ENCODE measurements around the gene DNAH12.
"Not testable (repeated sequence)": the region's sequence is repeated elsewhere in the genome, so short reads cannot be mapped to it uniquely, and the experiment has no call there.

The DNAH12 gene

DNA sequence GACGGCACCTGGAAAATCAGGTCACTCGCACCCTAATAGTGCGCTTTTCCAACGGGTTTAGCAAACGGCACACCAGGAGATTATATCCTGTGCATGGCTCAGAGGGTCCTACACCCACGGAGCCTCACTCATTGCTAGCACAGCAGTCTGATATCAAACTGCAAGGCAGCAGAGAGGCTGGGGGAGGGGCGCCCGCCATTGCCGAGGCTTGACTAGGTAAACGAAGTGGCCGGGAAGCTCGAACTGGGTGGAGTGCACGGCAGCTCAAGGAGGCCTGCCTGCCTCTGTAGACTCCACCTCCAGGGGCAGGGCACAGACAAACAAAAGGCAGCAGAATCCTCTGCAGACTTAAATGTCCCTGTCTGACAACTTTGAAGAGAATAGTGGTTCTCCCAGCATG is 67.0 kb downstream of the DNAH12 start:
- in situ Hi-C loops (cut with MboI; ENCODE audit: low sequenced_read_pairs); H3K36me3 ChIP-seq (replicated peaks); H3K27me3 ChIP-seq (ENCODE audit: low read depth); H3K9me3 ChIP-seq; H3K4me1 ChIP-seq; H3K4me3 ChIP-seq: not testable (repeated sequence)
- DNase-seq (ENCODE audit: low spot score in 2 of 2), result peak in 1 of 2 experiments; percentile 14

- no peak for DNase-seq (ENCODE audit: low spot score in 2 of 2)
- Histone ChIP-seq H3K4me1 (no peaks in the 10 kb centered on the region), H3K27me3 (ENCODE audit: low read depth) (peaks cover 26% of the 10 kb centered on the region), H3K9me3 (no peaks in the 10 kb centered on the region), H3K36me3 (replicated peaks) (no peaks in the 10 kb centered on the region), H3K4me3 (no peak overlapping the region)
- in situ Hi-C loops (cut with MboI; ENCODE audit: low sequenced_read_pairs), result no loop called here
These were observed 79.3 kb downstream of the DNAH12 start for GRCh38 chr3:57464801-57465200.

DNA sequence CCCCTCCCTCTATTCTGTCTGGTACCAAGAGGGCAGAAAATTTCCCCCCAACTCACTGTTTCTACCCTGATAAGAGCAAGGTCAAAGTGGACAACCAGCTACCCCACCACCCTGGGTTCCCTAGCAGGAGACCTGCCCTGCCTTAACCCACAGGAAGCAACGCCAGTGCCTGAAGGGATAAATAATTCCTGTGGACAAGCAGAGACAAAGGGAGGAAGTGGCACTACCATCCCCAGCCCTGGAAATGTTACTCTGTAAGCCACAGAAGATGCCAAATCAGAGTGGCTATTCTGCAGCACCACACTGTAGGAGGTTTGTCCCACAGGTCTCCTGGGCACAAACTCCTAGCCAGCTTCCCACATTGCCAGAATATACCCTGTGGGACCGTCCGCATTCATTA is 80.1 kb downstream of the DNAH12 start:
- DNase-seq (ENCODE audit: low spot score in 2 of 2), result no peak

GRCh38 chr3:57451150-57451846 is 92.8 kb downstream of the DNAH12 start:
- in situ Hi-C loops (cut with MboI; ENCODE audit: low sequenced_read_pairs), result no loop called here
- no peak for DNase-seq (ENCODE audit: low spot score in 2 of 2)
- no peaks in the 10 kb centered on the region; the same call in 1 of the 2 replicates for H3K4me1 ChIP-seq
- no peaks in the 10 kb centered on the region for H3K9me3 ChIP-seq
- H3K36me3 ChIP-seq (replicated peaks), result no peaks in the 10 kb centered on the region
- H3K4me3 ChIP-seq, result no peak overlapping the region
- H3K27me3 ChIP-seq (ENCODE audit: low read depth), result peaks cover 2% of the 10 kb centered on the region

More for the DNA sequence above, 80.1 kb downstream of the DNAH12 start:
- no peaks in the 10 kb centered on the region for H3K36me3 ChIP-seq (replicated peaks)
- in situ Hi-C loops (cut with MboI; ENCODE audit: low sequenced_read_pairs), result no loop called here
- H3K4me1 ChIP-seq, result no peaks in the 10 kb centered on the region
- no peak overlapping the region for H3K4me3 ChIP-seq
- H3K27me3 ChIP-seq (ENCODE audit: low read depth), result peaks cover 34% of the 10 kb centered on the region
- no peaks in the 10 kb centered on the region for H3K9me3 ChIP-seq

DNA sequence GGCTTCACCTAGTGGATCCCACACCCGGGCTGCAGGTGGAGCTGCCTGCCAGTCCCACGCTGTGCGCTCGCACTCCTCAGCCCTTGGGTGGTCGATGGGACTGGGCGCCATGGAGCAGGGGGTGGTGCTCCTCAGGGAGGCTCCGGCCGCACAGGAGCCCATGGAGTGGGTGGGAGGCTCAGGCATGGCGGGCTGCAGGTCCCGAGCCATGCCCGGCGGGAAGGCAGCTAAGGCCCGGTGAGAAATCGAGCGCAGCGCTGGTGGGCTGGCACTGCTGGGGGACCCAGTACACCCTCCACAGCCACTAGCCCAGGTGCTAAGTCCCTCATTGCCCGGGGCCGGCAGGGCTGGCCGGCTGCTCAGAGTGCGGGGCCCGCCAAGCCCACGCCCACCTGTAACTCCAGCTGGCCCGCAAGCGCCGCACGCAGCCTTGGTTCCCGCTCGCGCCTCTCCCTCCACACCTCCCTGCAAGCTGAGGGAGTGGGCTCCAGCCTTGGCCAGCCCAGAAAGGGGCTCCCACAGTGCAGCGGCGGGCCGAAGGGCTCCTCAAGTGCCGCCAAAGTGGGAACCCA is 94.8 kb downstream of the DNAH12 start:
- H3K9me3 ChIP-seq; H3K36me3 ChIP-seq (replicated peaks); in situ Hi-C loops (cut with MboI; ENCODE audit: low sequenced_read_pairs); DNase-seq (ENCODE audit: low spot score in 2 of 2); H3K4me3 ChIP-seq; H3K27me3 ChIP-seq (ENCODE audit: low read depth); H3K4me1 ChIP-seq: not testable (repeated sequence)

DNA sequence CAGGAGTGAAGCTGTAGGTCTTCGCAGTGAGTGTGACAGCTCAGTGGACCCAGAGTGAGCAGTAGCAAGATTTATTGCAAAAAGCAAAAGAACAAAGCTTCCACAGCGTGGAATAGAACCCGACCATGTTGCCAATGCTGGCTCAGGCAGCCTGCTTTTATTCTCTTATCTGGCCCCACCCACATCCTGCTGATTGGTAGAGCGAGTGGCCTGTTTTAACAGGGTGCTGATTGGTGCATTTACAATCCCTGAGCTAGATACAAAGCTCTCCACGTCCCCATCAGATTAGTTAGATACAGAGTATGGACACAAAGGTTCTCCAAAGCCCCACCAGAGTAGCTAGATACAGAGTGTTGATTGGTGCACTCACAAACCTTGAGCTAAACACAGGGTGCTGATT is 95.7 kb downstream of the DNAH12 start:
- H3K36me3 ChIP-seq (replicated peaks); in situ Hi-C loops (cut with MboI; ENCODE audit: low sequenced_read_pairs); H3K9me3 ChIP-seq; H3K4me3 ChIP-seq; H3K4me1 ChIP-seq; DNase-seq (ENCODE audit: low spot score in 2 of 2); H3K27me3 ChIP-seq (ENCODE audit: low read depth): not testable (repeated sequence)

GRCh38 chr3:57446318-57446841 is 97.8 kb downstream of the DNAH12 start:
- no peak for DNase-seq (ENCODE audit: low spot score in 2 of 2)

GRCh38 chr3:57444469-57444868 is 99.7 kb downstream of the DNAH12 start:
- peaks cover 2% of the 10 kb centered on the region; the same call in 1 of the 2 replicates for H3K9me3 ChIP-seq
- H3K4me3 ChIP-seq, result no peak overlapping the region
- 0 out of 2 replicates have a peak, but pooled peaks cover 3% of the 10 kb centered on the region for H3K27me3 ChIP-seq (ENCODE audit: low read depth)
- H3K4me1 ChIP-seq, result no peaks in the 10 kb centered on the region; the same call in 1 of the 2 replicates
- in situ Hi-C loops (cut with MboI; ENCODE audit: low sequenced_read_pairs), result no loop called here
- H3K36me3 ChIP-seq (replicated peaks), result no peaks in the 10 kb centered on the region
- DNase-seq (ENCODE audit: low spot score in 2 of 2), result no peak

More at GRCh38 chr3:57446318-57446841, 97.8 kb downstream of the DNAH12 start:
- no peaks in the 10 kb centered on the region; the same call in 1 of the 2 replicates for H3K4me1 ChIP-seq
- H3K27me3 ChIP-seq (ENCODE audit: low read depth), result no peaks in the 10 kb centered on the region
- no peak overlapping the region for H3K4me3 ChIP-seq
- in situ Hi-C loops (cut with MboI; ENCODE audit: low sequenced_read_pairs), result no loop called here
- no peaks in the 10 kb centered on the region for H3K36me3 ChIP-seq (replicated peaks)
- H3K9me3 ChIP-seq, result no peaks in the 10 kb centered on the region

DNA sequence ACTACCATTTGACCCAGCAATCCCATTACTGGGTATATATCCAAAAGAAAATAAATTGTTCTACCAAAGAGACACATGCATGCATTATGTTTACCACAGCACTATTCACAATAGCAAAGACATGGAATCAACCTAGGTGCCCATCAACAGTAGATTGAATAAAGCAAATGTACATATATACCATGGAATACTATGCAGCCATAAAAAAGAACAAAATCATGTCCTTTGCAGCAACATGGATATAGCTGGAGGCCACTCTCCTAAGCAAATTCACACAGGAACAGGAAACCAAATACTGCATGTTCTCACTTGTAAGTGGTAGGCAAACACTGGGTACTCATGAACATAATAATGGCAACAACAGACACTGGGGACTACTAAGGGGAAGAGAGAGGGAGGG is 104.0 kb downstream of the DNAH12 start:
- in situ Hi-C loops (cut with MboI; ENCODE audit: low sequenced_read_pairs); H3K36me3 ChIP-seq (replicated peaks); H3K27me3 ChIP-seq (ENCODE audit: low read depth): not testable (repeated sequence)

GRCh38 chr3:57438460-57438859 is 105.7 kb downstream of the DNAH12 start:
- DNase-seq (ENCODE audit: low spot score in 2 of 2); in situ Hi-C loops (cut with MboI; ENCODE audit: low sequenced_read_pairs); H3K9me3 ChIP-seq: not testable (repeated sequence)

More for the DNA sequence above, 104.0 kb downstream of the DNAH12 start:
- not testable (repeated sequence) for H3K9me3 ChIP-seq; DNase-seq (ENCODE audit: low spot score in 2 of 2); H3K4me1 ChIP-seq; H3K4me3 ChIP-seq

DNA sequence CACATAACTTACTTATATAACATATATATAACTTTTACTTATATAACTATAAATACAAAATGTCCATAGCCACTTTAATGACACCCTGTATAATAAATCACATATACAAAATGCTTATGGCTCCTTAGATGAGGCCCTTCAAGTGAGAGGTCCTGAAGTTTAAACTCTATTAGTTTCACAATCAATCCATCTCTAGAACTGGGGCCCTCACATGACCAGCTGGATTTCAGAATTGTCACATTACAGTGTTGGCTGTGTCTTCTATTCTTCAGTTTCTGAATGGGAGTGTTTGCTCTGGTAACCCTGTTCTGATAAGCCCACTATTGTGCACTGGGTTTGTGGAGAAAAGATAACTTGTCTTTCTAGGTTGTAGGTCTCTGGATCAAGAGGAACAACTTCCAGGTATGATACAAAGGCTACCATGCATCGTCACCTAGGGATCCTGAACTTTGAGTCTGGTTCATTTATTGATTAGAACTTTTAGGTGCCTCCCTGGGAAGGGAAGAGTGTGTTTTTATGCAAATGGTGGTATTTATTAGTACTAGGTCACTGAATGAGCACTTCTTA is 107.9 kb downstream of the DNAH12 start:
- H3K4me3 ChIP-seq, result no peak overlapping the region
- no peaks in the 10 kb centered on the region for H3K36me3 ChIP-seq (replicated peaks)
- in situ Hi-C loops (cut with MboI; ENCODE audit: low sequenced_read_pairs), result no loop called here
- H3K4me1 ChIP-seq, result no peaks in the 10 kb centered on the region
- 0 out of 2 replicates have a peak, but pooled peaks cover 5% of the 10 kb centered on the region for H3K27me3 ChIP-seq (ENCODE audit: low read depth)
- peaks cover 2% of the 10 kb centered on the region; the same call in 1 of the 2 replicates for H3K9me3 ChIP-seq
- DNase-seq (ENCODE audit: low spot score in 2 of 2), result no peak

More at GRCh38 chr3:57438460-57438859, 105.7 kb downstream of the DNAH12 start:
- not testable (repeated sequence) for H3K27me3 ChIP-seq (ENCODE audit: low read depth); H3K4me3 ChIP-seq; H3K36me3 ChIP-seq (replicated peaks); H3K4me1 ChIP-seq

GRCh38 chr3:57434041-57434440 is 110.1 kb downstream of the DNAH12 start:
- no peaks in the 10 kb centered on the region for H3K36me3 ChIP-seq (replicated peaks)
- H3K9me3 ChIP-seq, result no peaks in the 10 kb centered on the region
- in situ Hi-C loops (cut with MboI; ENCODE audit: low sequenced_read_pairs), result no loop called here
- H3K27me3 ChIP-seq (ENCODE audit: low read depth), result peaks cover 10% of the 10 kb centered on the region; the same call in 1 of the 2 replicates
- DNase-seq (ENCODE audit: low spot score in 2 of 2), result peak in 1 of 2 experiments; percentile 28
- H3K4me3 ChIP-seq, result no peak overlapping the region
- H3K4me1 ChIP-seq, result no peaks in the 10 kb centered on the region

GRCh38 chr3:57423335-57423734 is 120.8 kb downstream of the DNAH12 start:
- in situ Hi-C loops (cut with MboI; ENCODE audit: low sequenced_read_pairs), result no loop called here

DNA sequence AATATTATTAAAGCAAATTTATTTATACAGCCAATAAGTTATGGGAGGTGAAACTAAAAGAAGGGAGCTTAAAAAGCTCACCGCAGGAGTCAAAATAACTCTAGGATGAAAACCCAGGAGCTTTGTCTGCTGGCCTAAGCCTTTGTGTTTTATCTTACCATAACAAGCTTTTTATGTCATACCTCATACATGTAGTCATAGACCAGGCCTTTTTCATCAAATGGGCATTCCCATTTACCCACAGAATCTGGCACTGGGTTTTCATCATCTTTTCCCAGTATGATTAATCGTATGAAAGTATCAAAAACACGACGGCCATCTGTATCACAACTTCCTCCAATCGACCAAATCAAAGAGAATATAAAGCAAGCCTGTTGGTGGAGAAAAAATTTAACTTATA is 122.8 kb downstream of the DNAH12 start:
- Histone ChIP-seq H3K4me3 (no peak overlapping the region), H3K27me3 (ENCODE audit: low read depth) (0 out of 2 replicates have a peak, but pooled peaks cover 2% of the 10 kb centered on the region), H3K36me3 (replicated peaks) (no peaks in the 10 kb centered on the region), H3K4me1 (no peaks in the 10 kb centered on the region), H3K9me3 (no peaks in the 10 kb centered on the region)
- in situ Hi-C loops (cut with MboI; ENCODE audit: low sequenced_read_pairs), result no loop called here
- no peak for DNase-seq (ENCODE audit: low spot score in 2 of 2)

More at GRCh38 chr3:57423335-57423734, 120.8 kb downstream of the DNAH12 start:
- DNase-seq (ENCODE audit: low spot score in 2 of 2), result no peak
- no peaks in the 10 kb centered on the region for H3K36me3 ChIP-seq (replicated peaks)
- H3K4me1 ChIP-seq, result no peaks in the 10 kb centered on the region
- H3K27me3 ChIP-seq (ENCODE audit: low read depth), result 0 out of 2 replicates have a peak, but pooled peaks cover 2% of the 10 kb centered on the region
- H3K4me3 ChIP-seq, result no peak overlapping the region
- H3K9me3 ChIP-seq, result no peaks in the 10 kb centered on the region
